Parathyroid adenoma (tissue), 2 donors: Measurements from ENCODE around the gene TEKT2.

Experiments
- H2AFZ ChIP-seq: fragments of 300-600 bp; sonication (generic); one replicate; pipeline ENCODE4 v1.7.0; 2017; ENCODE audit warnings: antibody characterized with exemption, mild to moderate bottlenecking
- H3K27ac ChIP-seq: fragments of 300-600 bp; sonication (generic); one replicate; pipeline ENCODE4 v1.7.0; 2017
- H3K27me3 ChIP-seq: fragments of 300-600 bp; sonication (generic); one replicate; pipeline ENCODE4 v1.7.0; 2017; ENCODE audit warnings: low read length; ENCODE audit not compliant: control insufficient read depth, insufficient read depth
- H3K36me3 ChIP-seq: fragments of 300-600 bp; sonication (generic); one replicate; pipeline ENCODE4 v1.7.0; 2017; ENCODE audit warnings: low read length; ENCODE audit not compliant: control insufficient read depth, insufficient read depth
- H3K4me1 ChIP-seq: fragments of 300-600 bp; sonication (generic); one replicate; pipeline ENCODE4 v1.7.0; 2017; ENCODE audit warnings: control low read depth
- H3K4me2 ChIP-seq: fragments of 300-600 bp; sonication (generic); one replicate; pipeline ENCODE4 v1.7.0; 2017; ENCODE audit warnings: low read length
- H3K4me3 ChIP-seq: fragments of 300-600 bp; sonication (generic); one replicate; pipeline ENCODE4 v1.7.0; 2017; ENCODE audit warnings: low read depth, low read length
- H3K79me2 ChIP-seq: fragments of 300-600 bp; sonication (generic); one replicate; pipeline ENCODE4 v1.7.0; 2017; ENCODE audit warnings: control low read depth
- H3K9ac ChIP-seq: fragments of 300-600 bp; sonication (generic); one replicate; pipeline ENCODE4 v1.7.0; 2017; ENCODE audit warnings: mild to moderate bottlenecking
- H3K9me3 ChIP-seq: fragments of 300-600 bp; sonication (generic); one replicate; pipeline ENCODE4 v1.7.0; 2017; ENCODE audit warnings: low read length; ENCODE audit not compliant: control insufficient read depth
- TF ChIP-seq, protein P1 (sequence below): fragments of 300-600 bp; sonication (generic); IDR thresholded peaks from one replicate; pipeline ENCODE4 v1.7.0; 2017; ENCODE audit warnings: antibody characterized with exemption, mild to moderate bottlenecking
- donor health status: primary hyperparathyroidism.

The TEKT2 gene

DNA sequence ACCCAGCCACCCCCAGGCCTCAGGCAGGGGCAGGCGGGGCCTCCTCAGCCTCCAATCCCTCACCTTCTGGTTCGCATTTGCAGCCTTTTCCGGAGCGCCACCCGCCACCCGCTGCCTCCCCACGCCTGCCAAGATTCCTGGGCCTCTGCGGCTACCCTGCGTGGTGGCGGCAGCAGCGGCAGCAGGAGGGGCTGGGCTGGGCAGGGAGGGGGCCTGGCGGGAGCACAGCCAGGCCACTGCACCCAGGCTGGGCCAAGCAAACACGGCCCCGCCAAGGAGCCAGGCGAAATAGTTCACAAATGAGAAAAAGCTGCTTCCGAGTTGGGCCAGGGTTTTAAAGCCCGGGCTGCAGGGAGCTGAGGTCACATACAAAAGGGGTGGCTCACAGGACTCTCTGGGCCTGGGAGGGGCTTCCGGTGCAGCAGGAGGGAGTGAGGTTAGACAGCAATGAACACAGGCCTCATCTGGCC lies 31.3 kb downstream of the TEKT2 start:
- Histone ChIP-seq H3K79me2 (no peaks in the 10 kb centered on the region), H3K4me2 (no peak overlapping the region), H3K27ac (no peak overlapping the region), H3K9me3 (no peaks in the 10 kb centered on the region), H3K9ac (no peak overlapping the region), H3K36me3 (no peaks in the 10 kb centered on the region), H2AFZ (no peak overlapping the region), H3K4me3 (no peak overlapping the region), H3K27me3 (no peaks in the 10 kb centered on the region), H3K4me1 (no peaks in the 10 kb centered on the region)
- TF ChIP-seq, protein P1, sequence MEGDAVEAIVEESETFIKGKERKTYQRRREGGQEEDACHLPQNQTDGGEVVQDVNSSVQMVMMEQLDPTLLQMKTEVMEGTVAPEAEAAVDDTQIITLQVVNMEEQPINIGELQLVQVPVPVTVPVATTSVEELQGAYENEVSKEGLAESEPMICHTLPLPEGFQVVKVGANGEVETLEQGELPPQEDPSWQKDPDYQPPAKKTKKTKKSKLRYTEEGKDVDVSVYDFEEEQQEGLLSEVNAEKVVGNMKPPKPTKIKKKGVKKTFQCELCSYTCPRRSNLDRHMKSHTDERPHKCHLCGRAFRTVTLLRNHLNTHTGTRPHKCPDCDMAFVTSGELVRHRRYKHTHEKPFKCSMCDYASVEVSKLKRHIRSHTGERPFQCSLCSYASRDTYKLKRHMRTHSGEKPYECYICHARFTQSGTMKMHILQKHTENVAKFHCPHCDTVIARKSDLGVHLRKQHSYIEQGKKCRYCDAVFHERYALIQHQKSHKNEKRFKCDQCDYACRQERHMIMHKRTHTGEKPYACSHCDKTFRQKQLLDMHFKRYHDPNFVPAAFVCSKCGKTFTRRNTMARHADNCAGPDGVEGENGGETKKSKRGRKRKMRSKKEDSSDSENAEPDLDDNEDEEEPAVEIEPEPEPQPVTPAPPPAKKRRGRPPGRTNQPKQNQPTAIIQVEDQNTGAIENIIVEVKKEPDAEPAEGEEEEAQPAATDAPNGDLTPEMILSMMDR, result no peak

DNA sequence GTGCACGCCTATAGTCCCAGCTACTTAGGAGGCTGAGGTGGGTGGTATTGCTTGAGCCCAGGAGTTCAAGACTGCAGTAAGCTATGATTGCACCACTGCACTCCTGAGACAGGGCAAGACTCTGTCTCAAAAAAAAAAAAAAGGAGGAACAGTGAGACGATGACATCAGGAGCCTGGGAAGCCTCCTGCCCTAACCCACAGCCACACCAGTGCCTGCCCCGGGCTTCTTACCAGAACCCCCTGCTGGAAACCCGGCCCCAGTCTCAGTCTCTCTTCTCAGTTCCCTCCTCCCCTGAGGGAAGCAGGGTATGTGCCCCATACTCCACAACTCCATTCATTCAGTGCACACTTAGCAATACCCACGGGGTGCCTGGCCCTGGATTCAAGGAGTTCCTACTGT lies 32.0 kb downstream of the TEKT2 start:
- no peaks in the 10 kb centered on the region for H3K36me3 ChIP-seq
- no peaks in the 10 kb centered on the region for H3K9me3 ChIP-seq
- H3K9ac ChIP-seq, result no peak overlapping the region
- H3K27me3 ChIP-seq, result no peaks in the 10 kb centered on the region
- H3K4me1 ChIP-seq, result no peaks in the 10 kb centered on the region
- no peak overlapping the region for H3K4me2 ChIP-seq
- H3K79me2 ChIP-seq, result no peaks in the 10 kb centered on the region
- H3K27ac ChIP-seq, result no peak overlapping the region
- H2AFZ ChIP-seq, result no peak overlapping the region
- no peak overlapping the region for H3K4me3 ChIP-seq
- TF ChIP-seq, protein P1, result no peak

DNA sequence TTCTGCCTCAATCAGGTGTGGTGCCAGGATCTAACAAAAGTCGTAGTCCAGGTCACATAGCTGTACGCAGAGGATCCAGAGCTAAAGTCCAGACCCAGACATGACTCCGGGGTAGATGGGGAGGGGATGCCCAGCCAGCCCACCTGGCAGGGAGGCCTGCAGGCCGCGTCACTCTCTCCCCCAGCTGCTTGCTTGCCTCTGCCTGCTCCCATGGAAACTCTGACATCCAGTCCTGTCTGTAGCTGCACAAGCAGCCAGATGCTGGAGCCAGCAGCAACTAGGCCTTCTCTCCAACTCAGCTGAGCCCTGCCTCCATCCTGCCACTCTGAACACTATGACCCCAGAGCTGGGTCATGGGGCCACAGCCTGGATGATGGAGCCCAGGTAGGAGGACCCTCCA lies 33.0 kb downstream of the TEKT2 start:
- H3K27me3 ChIP-seq, result no peaks in the 10 kb centered on the region
- TF ChIP-seq, protein P1, result no peak
- H3K27ac ChIP-seq, result no peak overlapping the region
- H3K4me3 ChIP-seq, result no peak overlapping the region
- no peaks in the 10 kb centered on the region for H3K36me3 ChIP-seq
- no peak overlapping the region for H3K9ac ChIP-seq
- no peaks in the 10 kb centered on the region for H3K9me3 ChIP-seq
- H3K79me2 ChIP-seq, result no peaks in the 10 kb centered on the region
- H3K4me2 ChIP-seq, result no peak overlapping the region
- H3K4me1 ChIP-seq, result no peaks in the 10 kb centered on the region
- H2AFZ ChIP-seq, result no peak overlapping the region

DNA sequence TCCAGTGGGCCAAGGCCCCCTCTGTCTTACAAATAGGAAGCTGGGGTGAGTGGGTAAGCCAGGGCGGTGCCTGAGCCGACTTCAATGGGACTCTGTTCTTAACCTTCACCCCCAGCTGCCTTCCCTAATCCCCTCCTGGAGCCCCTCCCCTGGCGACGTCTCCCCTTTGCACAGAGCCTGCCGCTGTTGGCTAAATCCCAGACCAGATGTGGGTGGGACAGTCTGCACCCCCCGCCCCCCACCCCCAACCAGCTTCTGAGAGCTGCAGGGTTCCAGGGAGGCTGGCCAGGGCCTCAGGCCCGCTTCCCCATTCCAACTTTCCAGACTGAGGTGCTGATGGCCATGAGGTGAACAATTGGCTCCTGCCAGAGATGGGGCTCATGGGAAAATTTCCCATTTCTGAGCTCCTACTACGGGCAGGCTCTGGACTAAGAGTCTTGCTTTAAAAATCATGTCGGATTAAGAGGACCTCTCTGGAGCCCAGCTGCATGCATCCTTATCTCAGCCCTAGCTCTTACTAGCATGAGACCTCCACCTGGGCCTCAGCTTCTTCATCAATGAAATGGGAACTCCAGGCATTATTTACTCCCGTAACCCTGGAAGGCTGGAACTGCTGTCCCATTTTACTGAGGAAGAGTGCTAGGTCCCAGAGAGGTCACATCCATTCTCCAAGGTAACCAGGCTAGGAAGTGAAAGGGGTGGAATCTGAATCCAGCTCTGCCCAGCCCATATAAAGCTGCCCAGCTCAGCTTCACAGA lies 34.7 kb downstream of the TEKT2 start:
- Histone ChIP-seq H3K9ac (no peak overlapping the region), H3K4me1 (no peaks in the 10 kb centered on the region), H3K27me3 (no peaks in the 10 kb centered on the region), H2AFZ (no peak overlapping the region), H3K79me2 (no peaks in the 10 kb centered on the region), H3K4me3 (no peak overlapping the region), H3K4me2 (no peak overlapping the region), H3K36me3 (no peaks in the 10 kb centered on the region), H3K9me3 (no peaks in the 10 kb centered on the region), H3K27ac (no peak overlapping the region)
- TF ChIP-seq, protein P1, result no peak

DNA sequence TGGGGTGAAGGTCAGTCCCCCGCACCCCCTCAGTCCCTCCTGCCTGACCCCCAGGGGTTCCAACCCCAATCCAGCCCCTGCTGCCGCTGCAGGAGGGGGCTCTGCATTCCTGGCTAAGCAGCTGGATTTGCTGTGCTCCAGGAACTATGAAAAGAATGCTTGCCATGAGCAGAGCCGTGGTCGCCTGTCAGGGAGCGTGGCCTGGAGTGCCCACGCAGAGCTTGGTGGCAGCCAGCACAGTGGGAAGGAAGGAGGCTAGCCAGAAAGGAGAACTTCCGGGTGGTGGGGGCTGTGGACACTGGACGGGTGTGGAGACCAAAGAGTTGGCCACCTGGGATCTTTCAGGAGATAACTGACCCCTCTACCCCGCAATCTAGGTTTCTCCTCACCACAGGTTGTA lies 35.6 kb downstream of the TEKT2 start:
- no peaks in the 10 kb centered on the region for H3K9me3 ChIP-seq
- H3K4me3 ChIP-seq, result no peak overlapping the region
- no peak overlapping the region for H2AFZ ChIP-seq
- no peak overlapping the region for H3K9ac ChIP-seq
- no peaks in the 10 kb centered on the region for H3K27me3 ChIP-seq
- H3K36me3 ChIP-seq, result no peaks in the 10 kb centered on the region
- TF ChIP-seq, protein P1, result no peak
- no peak overlapping the region for H3K27ac ChIP-seq
- no peaks in the 10 kb centered on the region for H3K79me2 ChIP-seq
- H3K4me1 ChIP-seq, result no peaks in the 10 kb centered on the region
- no peak overlapping the region for H3K4me2 ChIP-seq
